GM18868 (cell line): Measurements from ENCODE around the gene NCBP1.
"Not testable (repeated sequence)": the region's sequence is repeated elsewhere in the genome, so short reads cannot be mapped to it uniquely, and the experiment has no call there.

ENCODE experiments used
- ATAC-seq: cut with Tn5 transposase; IDR thresholded peaks from one replicate; pipeline ENCODE4 v1.9.1; 2021; ENCODE audit warnings: mild to moderate bottlenecking, moderate library complexity; ENCODE audit not compliant: unreplicated experiment

Gene NCBP1

GRCh38 chr9:97672403-97672802 lies 38.8 kb downstream of the NCBP1 start:
- ATAC-seq, result no peak

GRCh38 chr9:97673922-97674321 lies 40.3 kb downstream of the NCBP1 start:
- ATAC-seq, result no peak

- no peak for ATAC-seq
These were observed 42.0 kb downstream of the NCBP1 start for GRCh38 chr9:97675655-97676054.

- ATAC-seq, result no peak
These were observed 48.6 kb downstream of the NCBP1 start for GRCh38 chr9:97682242-97682641.

GRCh38 chr9:97688654-97689053 lies 55.0 kb downstream of the NCBP1 start:
- ATAC-seq, result no peak

GRCh38 chr9:97689401-97690180 lies 56.0 kb downstream of the NCBP1 start:
- ATAC-seq, result no peak

- no peak for ATAC-seq
These were observed 61.1 kb downstream of the NCBP1 start for GRCh38 chr9:97694769-97695168.

- ATAC-seq, result no peak
These were observed 61.8 kb downstream of the NCBP1 start for GRCh38 chr9:97695390-97695789.

GRCh38 chr9:97695995-97696802 lies 62.6 kb downstream of the NCBP1 start:
- no peak for ATAC-seq

- ATAC-seq, result peak; percentile 92
These were observed 63.4 kb downstream of the NCBP1 start, which contains the start of gene XPA for GRCh38 chr9:97696803-97697601. Gene XPA (minus strand): TSS chr9:97697340. CDS start chr9:97697292, 48 bp downstream.

- ATAC-seq, result no peak
These were observed 64.2 kb downstream of the NCBP1 start for GRCh38 chr9:97697837-97698236.

- no peak for ATAC-seq
These were observed 65.2 kb downstream of the NCBP1 start for GRCh38 chr9:97698865-97699264.

- ATAC-seq, result not testable (repeated sequence)
These were observed 65.7 kb downstream of the NCBP1 start for GRCh38 chr9:97699281-97699680.

- ATAC-seq, result not testable (repeated sequence)
These were observed 66.2 kb downstream of the NCBP1 start for GRCh38 chr9:97699824-97700223.

- peak; percentile 70 for ATAC-seq
These were observed 70.1 kb downstream of the NCBP1 start for GRCh38 chr9:97703437-97704344.

GRCh38 chr9:97704345-97704677 lies 70.7 kb downstream of the NCBP1 start:
- ATAC-seq, result no peak

- ATAC-seq, result no peak
These were observed 71.2 kb downstream of the NCBP1 start for GRCh38 chr9:97704851-97705250.

GRCh38 chr9:97705354-97705950 lies 71.8 kb downstream of the NCBP1 start:
- no peak for ATAC-seq

- no peak for ATAC-seq
These were observed 72.6 kb downstream of the NCBP1 start for GRCh38 chr9:97706246-97706645.
